ENCODE data around the gene FRMD4A. TPM values are rescaled to one million over a fixed set of nuclear protein-coding genes. Genes with fewer than 3 reads are reported as not detected.

Gene FRMD4A
- total RNA-seq, 1 experiment from 2014 or later: 8.8 TPM

DNA sequence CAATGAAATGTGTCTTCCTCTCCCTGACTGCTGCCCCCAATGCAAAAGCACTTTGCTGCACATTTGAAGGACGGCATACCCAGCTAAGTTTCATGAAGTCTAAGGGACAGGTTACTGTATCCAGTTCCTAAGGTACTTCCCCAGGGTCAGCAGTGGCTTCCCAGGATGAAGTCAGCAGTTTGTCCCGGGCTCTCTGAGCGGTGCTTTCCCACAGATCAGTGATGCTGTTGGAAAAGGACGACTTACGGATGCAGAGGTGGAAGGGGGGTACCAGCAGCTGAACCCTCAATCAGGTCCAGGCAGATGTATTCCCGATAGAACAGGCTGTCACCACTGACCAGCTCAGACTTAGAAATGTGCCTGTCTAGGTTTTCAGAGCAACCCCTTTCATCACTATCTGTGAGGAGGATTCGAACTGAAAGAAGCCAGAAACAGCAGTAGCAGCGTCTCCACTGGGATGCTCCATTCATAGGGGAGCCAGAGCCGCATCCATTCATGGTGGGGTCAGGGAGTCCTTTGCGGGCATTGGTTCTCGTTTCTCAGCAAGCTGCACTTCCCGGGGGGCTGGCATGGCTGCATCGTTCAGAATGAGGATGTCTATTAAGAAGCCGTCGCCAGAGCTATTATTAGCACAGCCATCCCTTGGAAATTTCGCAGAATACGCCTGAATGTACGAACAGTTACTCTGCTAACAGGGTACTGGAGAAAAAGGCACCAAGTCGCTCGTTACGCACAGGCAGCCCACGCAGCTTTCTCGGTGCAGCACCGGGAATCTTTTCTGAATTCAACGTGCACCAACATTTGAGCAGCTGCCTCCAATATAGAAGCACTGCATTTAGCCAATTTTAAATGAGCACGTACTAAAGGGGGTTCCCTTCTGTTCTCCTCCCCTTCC lies 440.2 kb downstream of the FRMD4A start:
- Histone ChIP-seq H3K9me3 (no peaks in the 10 kb centered on the region), H3K4me3 (peak overlapping the region; percentile 45), H3K36me3 (no peaks in the 10 kb centered on the region), H3K27me3 (no peaks in the 10 kb centered on the region)
- no peak for DNase-seq

DNA sequence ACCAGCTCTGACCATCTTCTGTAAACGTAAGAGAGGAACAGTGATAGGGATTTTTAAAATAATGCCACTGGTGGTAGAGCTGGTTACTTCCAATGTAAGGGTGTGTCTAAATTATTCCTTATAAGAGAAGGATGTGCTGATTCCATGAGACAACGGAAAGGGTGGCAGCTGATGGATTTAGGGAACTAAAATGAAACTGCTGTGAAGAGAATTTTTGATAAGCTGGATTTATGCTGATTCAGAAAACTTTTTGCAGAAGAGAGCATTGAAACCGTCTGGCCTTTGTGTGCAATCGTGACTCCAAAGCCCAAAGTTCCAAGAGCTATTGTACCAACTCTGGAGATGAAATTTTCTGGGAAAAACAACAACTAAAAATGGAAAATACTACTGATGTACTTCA lies 443.0 kb downstream of the FRMD4A start:
- no peaks in the 10 kb centered on the region for H3K27me3 ChIP-seq
- H3K36me3 ChIP-seq: no peaks in the 10 kb centered on the region

DNA sequence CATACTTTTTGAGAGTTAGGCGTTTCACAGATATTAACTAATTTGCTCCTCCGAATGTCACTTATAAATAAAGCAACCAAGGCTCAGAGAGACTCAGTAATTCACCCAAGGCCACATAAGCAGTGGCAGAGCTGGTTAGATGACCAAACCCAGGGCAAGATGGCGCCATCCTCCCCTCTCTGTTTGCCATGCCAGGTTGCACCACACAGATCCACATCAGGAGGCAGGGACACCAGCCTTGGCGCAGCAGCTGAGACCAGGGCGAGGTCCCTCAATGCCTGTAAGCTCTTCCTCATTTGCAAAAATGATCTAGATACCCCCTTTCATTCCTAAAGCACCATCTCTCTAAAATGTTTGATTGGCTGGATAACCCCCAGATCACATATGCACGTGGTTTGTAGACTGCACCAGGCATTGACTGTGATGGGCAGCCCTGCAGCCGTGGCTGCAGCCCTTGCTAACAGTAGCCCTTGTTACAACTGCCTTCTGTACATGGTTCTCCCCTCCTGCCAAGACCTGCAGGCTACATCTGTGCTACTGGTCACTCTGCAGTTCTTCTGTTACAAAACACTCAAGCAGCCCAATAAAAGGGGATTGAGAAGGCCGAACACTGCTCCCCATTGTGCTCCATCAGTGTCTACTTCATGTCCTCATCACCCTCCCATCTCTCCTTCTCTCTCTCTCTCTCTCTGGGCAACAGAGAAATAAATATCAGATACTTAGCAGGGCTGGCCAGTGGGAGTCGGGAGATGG lies 445.3 kb downstream of the FRMD4A start:
- Histone ChIP-seq H3K9me3 (no peaks in the 10 kb centered on the region), H3K4me3 (no peak overlapping the region), H3K36me3 (no peaks in the 10 kb centered on the region), H3K27me3 (no peaks in the 10 kb centered on the region)
- DNase-seq: no peak

More for the DNA sequence above, 443.0 kb downstream of the FRMD4A start:
- Histone ChIP-seq H3K9me3 (no peaks in the 10 kb centered on the region), H3K4me3 (no peak overlapping the region)
- no peak for DNase-seq

DNA sequence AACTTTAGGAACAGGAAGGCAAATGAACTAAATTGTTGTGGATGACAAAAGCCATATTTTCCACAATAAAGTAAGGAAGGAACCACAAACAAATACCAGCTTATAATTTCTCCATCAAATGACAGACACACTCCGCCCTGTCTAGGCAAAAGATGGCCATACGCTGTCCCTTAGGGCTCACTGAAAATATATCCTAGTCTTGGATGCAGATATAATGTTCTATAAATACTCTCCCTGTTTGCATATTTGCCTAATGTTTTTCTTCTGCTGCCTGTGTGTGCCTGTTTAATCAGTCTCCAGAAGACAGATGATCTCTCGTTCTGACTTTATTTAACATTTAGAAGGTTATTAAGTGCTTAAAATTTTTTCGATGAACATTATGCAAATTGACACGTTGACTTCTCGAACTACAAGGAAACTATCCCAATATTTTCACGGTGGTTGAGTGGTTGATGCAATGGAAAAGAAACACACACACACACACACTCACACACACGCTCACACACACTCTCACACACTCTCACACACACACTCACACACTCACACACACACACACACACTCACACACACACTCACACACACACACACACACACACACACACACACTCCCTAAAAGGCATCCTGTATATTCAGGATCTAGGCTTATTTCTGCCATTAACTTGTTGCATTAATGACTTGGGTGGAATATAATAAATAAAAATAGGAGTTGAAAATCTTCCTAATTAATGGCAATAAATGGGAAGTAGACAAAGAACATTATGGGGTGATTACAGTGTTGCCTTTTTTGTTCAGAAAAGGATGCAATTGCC lies 446.9 kb downstream of the FRMD4A start:
- Histone ChIP-seq H3K36me3 (no peaks in the 10 kb centered on the region), H3K27me3 (no peaks in the 10 kb centered on the region), H3K4me3 (no peak overlapping the region), H3K9me3 (no peaks in the 10 kb centered on the region)
- no peak for DNase-seq

DNA sequence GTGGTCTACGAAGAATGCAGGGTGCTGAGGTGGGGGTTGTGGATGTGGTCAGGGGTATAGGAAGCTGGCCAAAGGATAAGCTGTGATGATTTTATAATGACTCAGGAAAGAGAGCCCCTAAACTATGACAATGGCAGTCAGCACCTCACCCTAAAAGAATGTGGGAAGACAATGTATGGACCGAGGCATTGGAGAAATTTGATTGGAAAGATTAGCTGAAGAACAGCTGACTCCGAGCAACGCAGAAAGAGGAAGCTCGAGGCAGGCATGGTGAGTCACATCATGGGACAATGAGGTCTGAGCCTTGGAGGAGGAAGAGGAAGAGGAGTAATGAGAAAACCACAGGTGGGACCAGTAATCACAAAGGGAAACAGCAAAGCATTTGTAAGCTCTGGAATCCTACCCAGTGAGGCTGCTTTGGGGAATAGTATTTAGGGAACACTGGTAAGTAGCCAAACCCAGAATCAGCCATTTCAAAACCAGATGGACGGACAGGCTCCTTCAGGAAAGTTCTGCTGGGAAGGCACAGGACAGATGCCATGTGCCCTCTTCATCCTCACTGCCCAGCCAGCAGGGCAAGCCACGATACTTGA lies 448.5 kb downstream of the FRMD4A start:
- no peak overlapping the region for H3K4me3 ChIP-seq
- peak; percentile 86 for DNase-seq
- H3K36me3 ChIP-seq: no peaks in the 10 kb centered on the region
- no peaks in the 10 kb centered on the region for H3K27me3 ChIP-seq
- no peaks in the 10 kb centered on the region for H3K9me3 ChIP-seq

DNA sequence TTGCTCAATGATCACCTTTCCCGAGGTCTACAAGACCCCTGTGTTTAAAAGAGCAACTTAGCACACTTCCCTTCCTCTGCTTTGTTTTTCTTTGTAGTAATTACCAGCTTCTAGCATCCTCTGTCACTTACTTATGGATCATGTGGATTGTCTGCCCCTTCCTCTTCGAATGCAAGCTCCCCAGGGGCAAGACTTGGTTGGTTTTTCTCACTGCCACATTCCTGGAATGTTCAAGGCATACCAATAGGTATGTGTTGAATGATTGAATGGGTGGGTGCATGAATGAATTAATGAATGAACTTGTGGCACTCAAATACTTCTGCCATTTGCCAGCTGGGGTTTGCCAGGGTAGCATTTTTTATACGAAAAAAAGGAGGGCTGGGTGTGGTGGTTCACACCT lies 450.0 kb downstream of the FRMD4A start:
- DNase-seq: no peak
- H3K27me3 ChIP-seq: no peaks in the 10 kb centered on the region
- no peaks in the 10 kb centered on the region for H3K36me3 ChIP-seq
- no peak overlapping the region for H3K4me3 ChIP-seq
- no peaks in the 10 kb centered on the region for H3K9me3 ChIP-seq

DNA sequence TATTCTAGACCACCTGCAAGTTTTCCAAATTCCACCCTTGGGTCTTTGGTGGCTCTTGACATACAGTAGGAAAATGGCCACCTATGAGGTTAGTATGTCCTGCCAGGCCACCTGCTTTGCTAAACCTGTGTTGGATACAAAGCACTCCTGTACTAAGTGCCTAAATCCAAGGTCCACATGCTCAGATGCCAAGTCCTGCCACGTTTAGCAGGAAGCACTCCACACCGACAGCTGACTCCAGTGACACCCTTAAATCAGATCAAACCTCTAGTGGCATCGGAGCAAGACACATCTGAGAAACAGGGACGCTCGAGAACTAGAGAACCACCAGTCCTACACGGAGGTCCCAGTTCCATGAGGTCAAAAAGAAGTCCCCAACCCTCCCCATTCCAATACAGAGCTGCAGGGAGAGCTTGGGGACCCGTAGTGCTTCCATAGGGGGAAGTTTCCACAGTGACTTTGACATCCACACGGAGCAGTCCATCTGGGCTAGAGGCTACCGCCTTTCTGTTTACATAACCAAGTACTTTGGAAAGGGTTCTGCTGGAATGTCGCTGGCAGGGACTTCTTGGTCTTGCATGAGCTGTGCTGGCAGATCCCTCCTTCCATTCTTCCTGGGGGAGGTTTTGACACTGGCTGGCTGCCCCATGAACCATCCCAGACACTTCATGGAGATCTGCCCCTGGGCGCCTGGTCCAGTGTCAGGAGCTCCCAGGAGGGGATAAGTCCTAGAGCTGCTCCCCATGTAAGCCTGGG lies 453.4 kb downstream of the FRMD4A start:
- Histone ChIP-seq H3K4me3 (no peak overlapping the region), H3K36me3 (no peaks in the 10 kb centered on the region), H3K27me3 (no peaks in the 10 kb centered on the region), H3K9me3 (no peaks in the 10 kb centered on the region)
- DNase-seq: peak; percentile 80

DNA sequence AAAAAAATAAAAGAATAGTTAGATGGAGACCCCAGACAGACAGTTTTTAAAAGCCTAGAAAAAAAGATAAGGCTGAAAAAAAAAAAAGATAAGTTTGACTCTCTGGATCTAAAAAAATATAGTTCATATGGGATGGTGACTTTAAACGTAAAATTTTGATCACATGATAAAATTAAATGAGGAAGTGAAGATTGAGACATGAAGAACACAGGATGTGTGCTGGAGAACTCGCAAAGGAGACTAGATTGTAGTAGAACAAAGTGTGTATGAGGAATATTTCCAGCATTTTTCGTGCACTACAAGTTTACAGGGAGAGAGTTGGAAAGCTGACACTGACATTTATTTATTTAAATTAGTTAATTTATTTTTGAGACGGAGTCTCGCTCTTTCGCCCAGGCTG lies 457.5 kb downstream of the FRMD4A start:
- no peak overlapping the region for H3K4me3 ChIP-seq
- no peaks in the 10 kb centered on the region for H3K36me3 ChIP-seq

DNA sequence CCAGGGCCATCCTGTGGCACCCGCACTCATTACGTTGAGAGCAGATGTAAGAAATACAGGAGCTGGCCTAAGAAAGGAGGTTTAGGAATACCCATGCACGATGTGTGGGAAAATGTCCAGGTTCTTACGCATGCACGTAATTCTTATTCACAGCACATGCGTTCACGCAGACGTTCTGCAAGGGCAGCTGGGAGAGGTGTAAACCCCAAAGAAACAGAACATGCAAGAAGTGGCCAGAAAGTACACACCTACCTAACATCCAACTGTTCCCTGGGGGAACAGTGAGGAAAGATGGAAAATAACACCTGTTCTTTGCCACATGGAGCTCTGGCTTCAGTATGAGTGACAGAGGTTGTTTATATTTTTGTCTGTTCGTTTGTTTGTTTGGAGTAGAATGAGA lies 458.3 kb downstream of the FRMD4A start:
- no peak overlapping the region for H3K4me3 ChIP-seq
- H3K27me3 ChIP-seq: no peaks in the 10 kb centered on the region
- no peak for DNase-seq
- no peaks in the 10 kb centered on the region for H3K36me3 ChIP-seq
- H3K9me3 ChIP-seq: no peaks in the 10 kb centered on the region

More for the DNA sequence above, 457.5 kb downstream of the FRMD4A start:
- no peaks in the 10 kb centered on the region for H3K27me3 ChIP-seq
- no peaks in the 10 kb centered on the region for H3K9me3 ChIP-seq
- DNase-seq: no peak

DNA sequence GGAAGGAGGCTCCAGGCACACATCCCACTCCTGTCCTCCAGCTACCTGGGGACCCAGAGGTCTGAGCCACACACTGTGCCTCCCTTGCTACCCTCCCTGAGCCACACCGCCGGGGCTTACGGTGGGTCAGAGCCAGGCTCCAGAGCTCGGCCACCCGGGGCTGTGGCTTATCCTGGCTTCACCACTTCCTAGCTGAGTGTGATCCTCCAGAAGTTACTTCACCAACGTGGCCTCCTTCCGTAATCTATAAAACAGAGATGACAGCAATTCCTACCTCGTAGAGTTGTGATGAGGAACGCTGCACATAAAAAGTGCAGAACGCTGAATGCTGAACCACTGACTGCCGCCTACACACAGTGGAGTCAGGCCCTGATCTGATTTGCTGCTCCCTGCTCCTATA lies 458.9 kb downstream of the FRMD4A start:
- H3K9me3 ChIP-seq: no peaks in the 10 kb centered on the region
- no peak for DNase-seq
- no peak overlapping the region for H3K4me3 ChIP-seq
- H3K36me3 ChIP-seq: no peaks in the 10 kb centered on the region
- H3K27me3 ChIP-seq: no peaks in the 10 kb centered on the region

DNA sequence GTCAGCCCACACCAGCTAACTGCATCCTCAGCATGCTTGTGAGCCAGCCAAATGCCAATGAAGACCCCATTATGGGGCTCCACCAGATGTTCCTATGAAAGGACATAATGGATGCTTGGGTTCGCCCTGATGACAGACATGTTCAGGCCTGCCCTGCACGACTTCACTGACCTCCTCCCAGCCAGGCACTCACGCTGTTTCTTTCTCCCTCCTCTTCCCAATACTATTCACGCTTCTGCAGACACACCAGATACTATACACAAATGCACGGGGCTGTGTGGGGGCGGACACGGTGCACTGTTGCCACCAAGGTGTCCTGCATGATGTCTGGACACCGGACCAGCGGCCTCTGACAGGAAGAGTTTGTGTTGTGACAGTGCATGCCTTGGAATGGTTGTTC lies 459.7 kb downstream of the FRMD4A start:
- Histone ChIP-seq H3K36me3 (no peaks in the 10 kb centered on the region), H3K4me3 (no peak overlapping the region), H3K27me3 (no peaks in the 10 kb centered on the region), H3K9me3 (no peaks in the 10 kb centered on the region)
- DNase-seq: no peak

DNA sequence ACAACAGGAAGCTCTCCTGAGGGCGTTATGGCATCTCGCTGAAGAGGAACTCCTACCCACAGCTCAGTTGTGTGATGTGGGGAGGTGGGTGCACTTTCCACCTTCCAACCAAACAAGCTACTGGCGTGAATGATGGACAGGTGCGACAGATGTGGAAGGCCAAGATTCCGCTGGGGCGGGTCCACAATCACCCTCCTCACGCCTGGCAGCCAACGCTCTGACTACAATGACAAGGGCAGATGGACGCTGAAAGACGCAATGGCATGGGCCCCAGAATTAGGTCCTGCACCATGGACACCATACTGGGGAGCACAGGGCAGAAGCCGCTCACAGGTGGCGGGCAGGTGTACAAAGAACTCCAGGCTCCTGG lies 461.4 kb downstream of the FRMD4A start:
- no peak overlapping the region for H3K4me3 ChIP-seq
- no peaks in the 10 kb centered on the region for H3K27me3 ChIP-seq
- H3K9me3 ChIP-seq: no peaks in the 10 kb centered on the region
- no peak for DNase-seq
- H3K36me3 ChIP-seq: no peaks in the 10 kb centered on the region

DNA sequence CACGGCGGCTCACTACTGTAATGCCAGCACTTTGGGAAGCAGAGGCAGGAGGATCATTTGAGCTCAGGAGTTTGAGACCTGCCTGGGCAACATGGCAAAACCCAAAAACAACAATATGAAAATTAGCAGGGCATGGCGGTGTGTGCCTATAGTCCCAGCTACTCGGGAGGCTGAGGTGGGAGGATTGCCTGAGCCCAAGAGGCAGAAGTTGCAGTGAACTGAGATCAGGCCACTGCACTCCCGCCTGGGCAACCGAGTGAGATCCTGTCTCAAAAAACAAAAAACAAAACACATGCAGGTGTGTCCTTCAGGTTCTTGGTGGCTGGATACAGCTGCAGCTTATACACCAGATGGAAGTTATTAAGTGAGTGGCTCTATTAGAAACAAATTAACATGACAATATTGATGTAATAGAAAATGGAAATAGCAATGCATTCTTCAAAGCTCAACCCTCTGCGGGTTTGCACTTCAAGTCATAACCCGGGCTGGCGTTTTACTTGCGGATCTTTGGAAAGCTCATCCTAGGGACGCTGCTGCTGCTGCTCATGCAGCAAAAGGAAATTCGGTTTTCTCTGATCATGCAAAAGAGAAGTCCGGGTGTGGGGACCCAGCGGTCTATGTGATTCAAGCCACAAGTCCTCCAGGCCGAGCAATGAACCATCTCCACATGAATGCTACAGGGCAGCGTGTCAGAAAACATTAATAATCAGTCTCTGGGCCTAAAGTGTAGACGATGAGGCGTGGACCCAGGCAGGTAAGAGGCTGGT lies 462.0 kb downstream of the FRMD4A start:
- H3K27me3 ChIP-seq: no peaks in the 10 kb centered on the region
- no peak for DNase-seq
- H3K36me3 ChIP-seq: no peaks in the 10 kb centered on the region
- no peak overlapping the region for H3K4me3 ChIP-seq
- H3K9me3 ChIP-seq: no peaks in the 10 kb centered on the region

DNA sequence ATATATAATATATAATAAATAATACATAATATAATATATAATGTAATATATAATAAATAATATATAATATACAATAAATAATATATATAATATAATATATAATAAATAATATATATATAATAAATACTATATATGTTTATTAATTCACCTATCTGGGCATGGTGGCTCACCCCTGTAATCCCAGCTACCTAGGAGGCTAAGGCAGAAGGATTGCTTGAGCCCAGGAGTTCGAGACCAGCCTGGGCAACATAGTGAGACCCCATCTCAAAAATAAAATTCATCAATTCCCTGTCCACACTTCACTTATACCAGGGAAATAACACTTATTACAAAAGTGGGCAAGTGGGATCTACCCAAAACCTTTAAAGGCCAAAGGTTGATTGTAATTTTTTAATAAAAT lies 462.9 kb downstream of the FRMD4A start:
- no peaks in the 10 kb centered on the region for H3K27me3 ChIP-seq
- H3K36me3 ChIP-seq: no peaks in the 10 kb centered on the region
- H3K9me3 ChIP-seq: no peaks in the 10 kb centered on the region
- no peak for DNase-seq
- H3K4me3 ChIP-seq: no peak overlapping the region

DNA sequence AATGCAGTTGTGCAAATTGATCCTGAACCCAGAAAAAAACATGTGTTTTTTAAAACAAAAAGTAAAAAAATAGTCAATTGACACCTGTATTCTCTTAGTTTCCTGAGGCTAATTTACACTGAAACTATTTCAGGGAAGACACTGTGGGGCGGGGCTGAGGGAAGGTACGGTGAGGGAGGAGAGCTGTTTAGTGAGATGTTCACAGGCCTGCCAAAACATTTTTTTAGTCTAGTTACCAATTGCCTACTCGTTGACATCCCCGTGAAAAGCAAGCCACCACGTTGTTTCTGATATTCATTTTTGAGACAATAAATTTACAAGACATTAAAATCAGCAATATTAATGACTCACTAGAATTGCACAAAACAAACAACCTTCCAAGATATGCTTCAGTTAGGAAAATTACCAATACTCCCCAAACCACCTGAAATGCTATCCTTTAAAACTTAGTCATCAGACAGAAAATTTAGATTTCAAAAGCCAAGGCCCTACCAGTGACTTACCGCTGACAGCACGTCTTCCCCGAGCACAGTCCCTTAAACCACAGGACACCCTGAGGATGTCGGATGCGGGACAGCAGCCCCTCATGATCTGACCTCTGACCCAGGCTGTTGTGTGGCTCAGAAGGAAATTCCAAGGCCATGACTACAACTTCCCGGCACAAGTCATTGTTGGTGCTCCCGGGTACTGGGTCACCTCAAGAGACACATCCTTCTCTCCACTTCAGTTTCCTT lies 464.8 kb downstream of the FRMD4A start:
- Histone ChIP-seq H3K36me3 (no peaks in the 10 kb centered on the region), H3K4me3 (no peak overlapping the region), H3K9me3 (no peaks in the 10 kb centered on the region), H3K27me3 (no peaks in the 10 kb centered on the region)
- peak; percentile 68 for DNase-seq
